PC-9 (cell line): ENCODE measurements around the gene RNH1. TPM values are rescaled to one million over a fixed set of nuclear protein-coding genes. Genes with fewer than 3 reads are reported as not detected.

Experiments
- BruUV-seq: library from RNA; stranded (reverse); fragments of 400-500 nt; replicated peaks from 2 replicates; lab custom pipeline; 2021; lab: Mats Ljungman, UMichigan
- CTCF ChIA-PET: fragments of 300-600 bp; sonication (Branson Sonifier 250); formaldehyde crosslinking; loops from one replicate; lab custom pipeline; 2022; ENCODE audit warnings: antibody characterized with exemption; lab: Charles Lee
- POLR2A ChIA-PET: fragments of 300-600 bp; sonication (Branson Sonifier 250); formaldehyde crosslinking; loops from one replicate; lab custom pipeline; 2022; ENCODE audit warnings: antibody characterized with exemption; ENCODE audit not compliant: unreplicated experiment; lab: Charles Lee
- DNase-seq, 2 experiments: peaks; one replicate each; pipeline versions ENCODE4 v3.0.0 to v3.0.0-alpha.2; 2015 to 2022; ENCODE audit warnings: mixed read lengths in 1 of 2
- H2AFZ ChIP-seq: fragments of 200-600 bp; sonication (generic); 2 replicates; pipeline ENCODE4 v1.8.1; 2017; ENCODE audit warnings: antibody characterized with exemption
- H3F3A ChIP-seq: fragments of 200-600 bp; sonication (generic); 2 replicates; pipeline ENCODE4 v1.8.1; 2017; ENCODE audit warnings: antibody characterized with exemption, mild to moderate bottlenecking, low read depth; ENCODE audit not compliant: insufficient read depth
- H3K27ac ChIP-seq: fragments of 200-600 bp; sonication (generic); 2 replicates; pipeline ENCODE4 v1.6.1; 2016; ENCODE audit warnings: mixed run types
- H3K27me3 ChIP-seq: fragments of 200-600 bp; sonication (generic); 2 replicates; pipeline ENCODE4 v1.6.1; 2016; ENCODE audit warnings: low read depth, mixed run types; ENCODE audit not compliant: insufficient read depth
- H3K36me3 ChIP-seq: fragments of 200-600 bp; sonication (generic); 2 replicates; pipeline ENCODE4 v1.6.1; 2016; ENCODE audit warnings: low read depth, mixed run types
- H3K4me1 ChIP-seq: fragments of 200-600 bp; sonication (generic); replicated peaks from 2 replicates; pipeline ENCODE4 v1.6.1; 2016; ENCODE audit warnings: mixed run types; ENCODE audit not compliant: insufficient read depth
- H3K4me2 ChIP-seq: fragments of 200-600 bp; sonication (generic); 2 replicates; pipeline ENCODE4 v1.6.1; 2017; ENCODE audit warnings: mixed run types
- H3K4me3 ChIP-seq: fragments of 200-600 bp; sonication (generic); 2 replicates; pipeline ENCODE4 v1.6.1; 2016; ENCODE audit warnings: mixed run types
- H3K79me2 ChIP-seq: fragments of 200-600 bp; sonication (generic); 2 replicates; pipeline ENCODE4 v1.6.1; 2017; ENCODE audit warnings: low read depth, mixed run types
- H3K9me2 ChIP-seq: fragments of 200-600 bp; sonication (generic); 2 replicates; pipeline ENCODE4 v1.8.1; 2017; ENCODE audit warnings: mild to moderate bottlenecking; ENCODE audit not compliant: insufficient read depth
- H3K9me3 ChIP-seq: fragments of 200-600 bp; sonication (generic); 2 replicates; pipeline ENCODE4 v1.8.1; 2016; ENCODE audit warnings: low read depth; ENCODE audit not compliant: insufficient read depth
- H4K20me1 ChIP-seq: fragments of 200-600 bp; sonication (generic); 2 replicates; pipeline ENCODE4 v1.8.1; 2017; ENCODE audit not compliant: insufficient read depth
- EZH2 ChIP-seq: fragments of 200-600 bp; sonication (generic); IDR thresholded peaks from 2 replicates; pipeline ENCODE4 v1.8.0; 2017; ENCODE audit warnings: antibody characterized with exemption, low read depth
- intact Hi-C: fragments of 100-400 bp; cut with micrococcal nuclease; formaldehyde crosslinking; loops from one replicate; pipeline ENCODE4 v1.10.0; 2022; ENCODE audit not compliant: unreplicated experiment
- total RNA-seq: library from RNA; stranded (reverse); gene quantifications from 2 replicates; pipeline ENCODE4 v1.2.3, GENCODE V29; 2021
- TF ChIP-seq, protein P1 (sequence below): fragments of 200-600 bp; sonication (generic); conservative IDR thresholded peaks from 2 replicates; pipeline ENCODE4 v1.6.1; 2017; ENCODE audit warnings: mixed run types, antibody characterized with exemption, mild to moderate bottlenecking, moderate library complexity

The RNH1 gene
- total RNA-seq, 1 experiment from 2014 or later, result 87.8 TPM

DNA sequence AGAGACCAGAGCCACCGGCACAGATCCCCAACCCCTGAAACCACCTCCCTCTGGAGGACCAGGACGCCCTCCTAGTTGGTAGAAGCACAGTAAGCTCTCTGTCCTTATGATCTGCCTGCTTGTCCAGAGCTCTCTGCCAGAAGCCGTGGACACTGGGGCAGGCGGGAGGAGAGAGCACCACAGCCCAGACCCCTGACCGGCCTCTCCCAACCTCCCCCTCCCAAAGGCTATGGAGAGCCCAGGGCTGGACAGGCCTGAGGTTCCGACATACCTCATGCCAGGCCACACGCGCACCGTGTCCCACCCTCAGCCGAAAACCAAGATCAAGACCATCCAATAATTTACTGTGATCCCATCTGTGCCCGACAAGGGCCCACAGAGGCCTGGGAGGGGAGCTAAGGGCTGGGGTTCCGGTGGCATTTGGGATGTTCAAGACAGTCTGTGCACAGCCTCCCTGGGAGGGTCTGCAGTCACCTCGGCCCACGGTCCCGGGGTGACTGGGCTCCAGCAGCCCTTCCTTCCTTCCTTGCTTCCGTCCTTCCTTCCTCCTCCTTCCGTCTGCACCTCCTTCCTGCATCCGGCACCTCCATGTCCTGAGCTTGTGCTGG lies 25.0 kb upstream of the RNH1 start:
- BruUV-seq, result no TSS peak
- no peak overlapping the region for H3K4me3 ChIP-seq

DNA sequence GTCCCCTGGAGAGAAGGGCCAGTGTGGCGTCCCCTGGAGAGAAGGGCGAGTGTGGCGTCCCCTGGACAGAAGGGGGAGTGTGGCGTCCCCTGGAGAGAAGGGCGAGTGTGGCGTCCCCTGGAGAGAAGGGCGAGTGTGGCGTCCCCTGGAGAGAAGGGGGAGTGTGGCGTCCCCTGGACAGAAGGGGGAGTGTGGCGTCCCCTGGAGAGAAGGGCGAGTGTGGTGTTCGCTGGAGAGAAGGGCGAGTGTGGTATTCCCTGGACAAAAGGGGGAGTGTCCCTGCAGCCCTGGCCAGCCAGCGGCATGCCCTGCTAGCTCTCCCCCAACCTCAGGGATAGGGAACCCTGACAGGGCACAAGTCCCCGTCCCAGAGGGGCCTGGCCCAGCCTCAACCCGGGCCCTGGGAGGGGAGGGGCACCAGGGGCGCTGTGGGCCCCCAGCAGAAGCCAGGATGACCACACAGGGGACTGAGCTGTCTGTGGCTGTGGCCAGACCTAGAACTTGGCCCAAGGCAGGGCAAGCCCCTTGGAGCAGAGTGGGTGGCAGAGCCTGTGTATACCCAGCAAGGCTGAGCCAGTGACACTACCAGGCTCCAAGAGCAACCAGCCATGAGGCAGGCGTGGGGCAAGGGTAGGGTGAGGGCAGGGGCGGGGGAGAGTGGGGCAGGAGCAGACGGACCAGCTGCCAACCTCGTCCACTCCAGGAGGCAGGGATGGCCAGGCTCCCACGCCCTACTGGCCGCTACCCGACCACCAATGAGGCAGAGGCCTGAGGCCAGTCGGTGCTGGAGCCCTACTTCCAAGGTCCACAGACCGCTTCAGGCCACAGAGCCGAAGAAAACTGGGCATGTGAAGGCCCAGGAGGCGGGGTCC lies 24.2 kb upstream of the RNH1 start:
- CTCF ChIA-PET, result no interaction called here

More for the DNA sequence above, 25.0 kb upstream of the RNH1 start:
- Histone ChIP-seq H3K4me1 (no peaks in the 10 kb centered on the region), H3K9me2 (no peaks in the 10 kb centered on the region), H3K79me2 (0 out of 2 replicates have a peak, but pooled peaks cover 3% of the 10 kb centered on the region), H3F3A (peaks cover 8% of the 10 kb centered on the region), H2AFZ (no peak overlapping the region), H3K27ac (no peak overlapping the region), H3K9me3 (no peaks in the 10 kb centered on the region), H3K4me2 (no peak overlapping the region), H4K20me1 (no peaks in the 10 kb centered on the region), H3K36me3 (no peaks in the 10 kb centered on the region), H3K27me3 (no peaks in the 10 kb centered on the region)
- TF ChIP-seq, protein P1, sequence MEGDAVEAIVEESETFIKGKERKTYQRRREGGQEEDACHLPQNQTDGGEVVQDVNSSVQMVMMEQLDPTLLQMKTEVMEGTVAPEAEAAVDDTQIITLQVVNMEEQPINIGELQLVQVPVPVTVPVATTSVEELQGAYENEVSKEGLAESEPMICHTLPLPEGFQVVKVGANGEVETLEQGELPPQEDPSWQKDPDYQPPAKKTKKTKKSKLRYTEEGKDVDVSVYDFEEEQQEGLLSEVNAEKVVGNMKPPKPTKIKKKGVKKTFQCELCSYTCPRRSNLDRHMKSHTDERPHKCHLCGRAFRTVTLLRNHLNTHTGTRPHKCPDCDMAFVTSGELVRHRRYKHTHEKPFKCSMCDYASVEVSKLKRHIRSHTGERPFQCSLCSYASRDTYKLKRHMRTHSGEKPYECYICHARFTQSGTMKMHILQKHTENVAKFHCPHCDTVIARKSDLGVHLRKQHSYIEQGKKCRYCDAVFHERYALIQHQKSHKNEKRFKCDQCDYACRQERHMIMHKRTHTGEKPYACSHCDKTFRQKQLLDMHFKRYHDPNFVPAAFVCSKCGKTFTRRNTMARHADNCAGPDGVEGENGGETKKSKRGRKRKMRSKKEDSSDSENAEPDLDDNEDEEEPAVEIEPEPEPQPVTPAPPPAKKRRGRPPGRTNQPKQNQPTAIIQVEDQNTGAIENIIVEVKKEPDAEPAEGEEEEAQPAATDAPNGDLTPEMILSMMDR, result no peak
- no peak for TF ChIP-seq EZH2
- no peak for DNase-seq
- ChIA-PET POLR2A (interaction anchor here (0.6 kb wide), 1 partner anchor 288 kb away, joined by 3 read pairs; no protein-coding TSS in a partner anchor), CTCF (no interaction called here)
- intact Hi-C loops, result no loop called here

More for the DNA sequence above, 24.2 kb upstream of the RNH1 start:
- peaks cover 2% of the 10 kb centered on the region for H3F3A ChIP-seq
- no peaks in the 10 kb centered on the region for H3K9me2 ChIP-seq
- intact Hi-C loops, result no loop called here
- no peak overlapping the region for H3K27ac ChIP-seq
- H3K4me2 ChIP-seq, result no peak overlapping the region
- no peak overlapping the region for H3K4me3 ChIP-seq
- H3K4me1 ChIP-seq, result no peaks in the 10 kb centered on the region
- DNase-seq, result no peak
- 0 out of 2 replicates have a peak, but pooled peaks cover 3% of the 10 kb centered on the region for H3K79me2 ChIP-seq
- no peaks in the 10 kb centered on the region for H3K36me3 ChIP-seq
- H3K27me3 ChIP-seq, result no peaks in the 10 kb centered on the region
- no peaks in the 10 kb centered on the region for H4K20me1 ChIP-seq
- no TSS peak for BruUV-seq
- H2AFZ ChIP-seq, result no peak overlapping the region
- no peaks in the 10 kb centered on the region for H3K9me3 ChIP-seq
- POLR2A ChIA-PET, result interaction anchor here (0.6 kb wide), 1 partner anchor 288 kb away, joined by 3 read pairs; no protein-coding TSS in a partner anchor
- TF ChIP-seq, protein P1, result no peak
- TF ChIP-seq EZH2, result no peak
